ENCODE results near the gene CHST11.

Gene CHST11

DNA sequence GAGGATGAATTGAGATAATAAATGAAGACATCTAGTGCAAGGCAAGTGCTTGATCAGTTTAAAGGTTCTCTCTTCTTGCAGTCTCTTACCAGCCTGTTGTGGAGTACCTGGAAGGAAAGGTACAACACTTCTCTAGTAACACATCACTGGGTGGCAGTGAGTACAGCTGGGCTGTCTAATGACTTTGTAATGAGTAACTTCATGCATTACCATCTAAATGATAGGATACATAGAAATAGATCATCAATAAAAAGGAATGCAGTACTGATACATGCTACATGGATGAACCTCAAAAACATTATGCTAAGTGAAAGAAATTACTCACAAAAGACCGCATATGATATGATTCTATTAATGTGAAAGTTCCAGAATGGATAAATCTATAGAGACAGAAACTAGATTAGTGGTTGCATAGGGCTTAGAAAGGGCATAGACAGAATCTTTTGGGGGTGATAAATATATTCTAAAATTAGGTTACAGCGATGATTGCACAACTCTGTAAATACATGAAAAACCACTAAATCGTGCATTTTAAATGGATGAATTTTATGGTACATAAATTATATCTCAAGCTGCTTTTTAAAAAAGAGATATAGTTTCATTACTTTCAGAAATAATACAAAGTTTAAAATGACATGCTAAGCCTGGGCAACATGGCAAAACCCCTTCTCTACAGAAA lies 224.4 kb downstream of the CHST11 start:
- no peak for DNase-seq

DNA sequence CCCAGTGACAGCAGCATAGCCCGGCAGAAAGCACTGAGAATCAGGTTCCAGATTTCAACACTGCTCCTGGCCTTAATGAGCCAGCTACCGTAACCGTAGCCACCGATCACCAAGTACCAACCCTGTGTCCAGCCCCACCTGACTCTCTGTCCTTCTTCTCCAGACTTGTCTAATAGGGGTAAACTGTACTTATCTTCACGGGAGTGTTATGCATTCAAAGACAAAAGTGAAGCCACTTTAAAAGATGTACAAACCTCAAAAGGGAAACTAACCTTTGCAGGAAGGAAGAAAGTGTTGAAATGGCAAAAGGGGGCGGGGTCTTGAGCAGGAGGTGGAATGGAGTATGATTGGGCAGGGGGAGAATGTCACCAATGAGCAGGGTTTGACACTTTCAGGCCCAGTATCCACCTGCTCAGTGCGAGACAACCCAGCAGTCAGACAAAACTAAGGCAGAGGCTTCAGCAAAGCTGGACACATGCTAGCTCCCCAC lies 226.1 kb downstream of the CHST11 start:
- DNase-seq: no peak

DNA sequence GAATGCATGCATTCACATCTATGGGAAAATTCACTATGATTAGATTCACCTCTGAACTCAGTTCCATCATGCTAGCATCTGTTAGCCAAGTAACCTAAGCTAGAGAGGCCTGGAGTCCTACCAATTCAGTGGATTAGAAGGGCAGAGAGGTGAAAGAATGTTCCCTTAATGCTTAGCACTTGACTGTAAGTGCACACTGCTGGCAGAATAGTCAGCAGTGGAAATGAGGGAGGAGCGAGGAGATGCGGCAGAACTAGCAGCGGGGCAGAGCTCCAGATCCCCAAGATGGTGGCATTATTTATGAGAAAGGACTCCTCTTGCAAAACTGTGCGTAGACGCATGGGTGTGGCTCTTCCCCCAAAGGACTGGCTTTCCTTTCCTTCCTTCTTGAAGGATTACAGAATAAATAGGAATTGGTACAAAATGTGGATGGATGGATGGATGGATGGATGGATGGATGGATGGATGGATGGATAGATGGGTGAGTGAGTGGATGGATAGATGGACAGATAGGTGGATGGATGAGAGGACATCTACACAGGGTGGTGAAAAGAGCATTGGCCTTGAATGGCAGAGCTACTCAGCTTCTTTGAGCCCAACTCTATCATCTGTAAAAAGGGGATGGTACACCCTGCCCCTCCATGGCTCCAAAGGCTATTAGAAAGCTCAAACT lies 227.2 kb downstream of the CHST11 start:
- DNase-seq: no peak

DNA sequence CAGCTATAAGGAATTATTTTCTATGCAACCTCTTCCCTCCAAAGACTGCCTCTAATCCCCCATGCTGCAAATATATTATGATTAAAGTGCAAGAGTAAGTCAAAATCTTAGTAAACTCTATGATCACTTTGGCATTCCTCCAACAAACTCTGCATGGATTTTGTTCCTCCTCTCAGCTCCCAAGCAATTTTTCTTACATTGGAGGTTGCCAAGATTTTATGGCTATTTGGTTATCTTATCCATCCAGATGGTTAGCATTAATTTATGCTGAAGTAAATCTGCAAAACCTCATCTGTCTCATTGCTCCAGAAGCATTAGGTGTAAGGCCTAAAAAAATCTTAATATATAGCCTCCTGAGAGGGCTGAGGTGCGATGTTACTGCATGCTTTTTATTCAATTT lies 228.1 kb downstream of the CHST11 start:
- peak; percentile 12 for DNase-seq

- DNase-seq: no peak
Observed at GRCh38 chr12:104685366-104685765, 228.6 kb downstream of the CHST11 start.

GRCh38 chr12:104686196-104686595 lies 229.4 kb downstream of the CHST11 start:
- DNase-seq: no peak

DNA sequence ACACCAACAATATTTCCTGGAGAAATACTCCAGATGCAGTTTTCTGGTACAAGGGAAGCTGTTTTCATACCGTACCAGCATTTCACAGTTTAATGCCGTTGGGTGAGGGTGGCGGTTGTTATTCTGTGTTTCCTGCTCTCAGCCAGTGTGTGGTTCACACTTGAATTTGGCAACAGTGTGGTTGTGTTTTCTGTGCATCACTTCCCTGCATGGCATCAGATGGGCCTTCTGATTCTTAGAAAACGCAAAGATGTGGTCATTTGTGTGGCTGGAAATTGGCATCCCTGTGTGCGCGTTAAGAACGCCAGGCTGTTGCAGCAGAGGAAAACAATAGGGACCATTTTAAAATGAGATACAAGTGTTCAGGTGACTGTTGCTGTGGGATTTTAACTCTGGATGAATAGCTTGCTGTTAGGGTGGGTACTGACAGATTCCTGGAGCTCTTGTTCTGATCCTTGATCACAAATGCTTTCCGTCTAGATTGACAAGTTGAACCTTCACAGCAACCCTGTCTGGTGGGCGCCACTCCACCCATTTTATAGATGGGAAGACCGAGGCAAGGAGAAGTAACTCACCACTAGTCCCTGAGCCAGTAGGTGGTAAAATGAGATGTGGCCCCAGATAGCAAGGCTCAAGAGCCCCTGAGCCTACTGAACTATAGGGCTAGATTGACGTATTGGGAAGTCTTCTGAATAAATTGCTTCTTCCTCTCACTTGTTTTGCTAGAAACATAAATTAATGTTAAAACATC lies 231.2 kb downstream of the CHST11 start:
- no peak for DNase-seq

DNA sequence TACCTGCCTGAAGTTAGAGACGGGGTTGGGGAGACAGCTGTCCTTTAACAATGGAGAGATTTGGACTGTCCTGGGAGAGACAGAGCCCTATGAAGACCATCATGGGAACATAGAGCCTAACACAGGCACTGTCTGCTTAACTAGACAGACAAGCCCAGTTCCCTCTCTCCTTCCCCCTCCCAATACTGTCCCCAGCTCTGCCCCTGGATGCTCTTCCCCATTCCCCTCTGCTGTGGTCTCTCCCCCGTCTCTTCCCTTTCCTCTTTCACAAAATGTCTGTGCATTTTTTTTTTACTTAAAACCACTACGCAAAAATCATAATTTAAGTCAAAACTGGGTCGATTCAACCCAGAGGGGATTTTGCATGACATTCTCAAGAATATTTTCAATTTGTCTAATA lies 232.9 kb downstream of the CHST11 start:
- no peak for DNase-seq

GRCh38 chr12:104691721-104692556 lies 235.2 kb downstream of the CHST11 start:
- DNase-seq: no peak

- no peak for DNase-seq
Observed at GRCh38 chr12:104692557-104693218, 235.9 kb downstream of the CHST11 start.

DNA sequence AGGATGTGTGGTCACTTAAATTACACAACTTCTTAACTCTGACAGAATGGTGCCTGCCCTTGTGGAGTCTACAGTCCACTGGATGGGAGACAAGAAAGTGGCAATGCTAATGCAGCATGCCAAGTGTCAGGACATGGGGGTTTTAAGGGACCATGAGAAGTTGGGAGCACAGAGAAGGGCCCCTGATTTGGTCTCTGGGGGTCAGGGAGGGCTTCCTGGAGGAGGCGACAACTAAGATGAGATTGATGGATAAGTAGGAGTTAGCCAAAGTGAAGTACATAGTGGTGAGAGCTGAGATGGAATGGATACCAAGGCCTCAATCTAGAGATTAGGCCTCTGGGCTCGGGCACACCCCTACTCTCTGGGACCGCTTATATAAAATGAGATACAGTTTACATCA lies 236.7 kb downstream of the CHST11 start:
- no peak for DNase-seq

DNA sequence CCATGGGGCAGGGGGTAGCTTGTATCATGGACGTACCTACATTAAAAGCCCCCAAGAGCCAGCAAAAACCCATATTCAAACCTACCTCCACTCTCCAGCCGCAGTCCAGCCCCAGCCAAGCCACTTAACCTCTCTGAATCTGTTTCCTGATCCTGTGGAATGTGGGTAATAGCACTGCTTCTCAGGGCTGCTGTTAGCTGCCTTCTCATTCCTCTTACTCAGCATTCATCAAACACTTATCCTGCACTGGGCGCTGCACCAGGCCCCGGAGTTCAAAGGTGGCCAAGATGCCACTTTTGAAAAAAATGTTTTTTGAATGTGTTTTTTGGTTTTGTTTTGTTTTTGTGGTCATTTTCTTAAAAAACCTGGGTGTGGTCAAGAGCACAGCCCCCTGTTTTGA lies 237.4 kb downstream of the CHST11 start:
- no peak for DNase-seq

- no peak for DNase-seq
Observed at GRCh38 chr12:104694711-104695110, 238.0 kb downstream of the CHST11 start.

DNA sequence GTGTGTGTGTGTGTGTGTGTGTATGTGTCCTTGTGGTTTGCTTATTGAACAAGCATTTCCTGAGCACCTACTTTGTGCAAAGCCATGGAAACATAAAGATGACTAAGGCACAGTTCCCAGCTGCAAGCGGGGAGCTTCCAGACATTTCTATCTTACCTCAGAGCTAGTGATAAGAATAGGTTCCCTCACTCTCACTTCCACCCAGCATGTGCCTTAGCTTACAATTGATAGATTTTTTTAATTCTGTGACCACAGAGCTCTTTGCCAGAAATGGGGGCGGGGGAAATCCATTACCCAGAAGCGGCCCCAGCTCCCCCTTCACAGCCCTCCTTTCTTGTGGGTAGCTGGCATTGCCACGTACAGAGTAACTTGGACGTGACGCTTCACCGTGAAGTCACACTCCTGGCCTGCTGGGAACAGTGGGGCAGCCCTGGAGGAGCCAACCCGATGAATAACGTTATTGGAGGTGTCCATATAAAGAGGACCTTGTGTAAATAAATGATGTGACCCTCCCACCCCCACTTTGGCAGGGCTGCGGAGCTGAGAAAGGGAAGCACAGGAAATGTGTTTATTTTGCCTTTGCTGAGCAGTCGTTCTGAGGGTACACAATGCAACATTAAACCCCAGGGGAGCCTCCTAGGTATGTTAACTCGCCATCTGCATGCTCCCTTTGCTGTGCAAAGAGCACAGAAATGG lies 238.9 kb downstream of the CHST11 start:
- DNase-seq: peak; percentile 80

DNA sequence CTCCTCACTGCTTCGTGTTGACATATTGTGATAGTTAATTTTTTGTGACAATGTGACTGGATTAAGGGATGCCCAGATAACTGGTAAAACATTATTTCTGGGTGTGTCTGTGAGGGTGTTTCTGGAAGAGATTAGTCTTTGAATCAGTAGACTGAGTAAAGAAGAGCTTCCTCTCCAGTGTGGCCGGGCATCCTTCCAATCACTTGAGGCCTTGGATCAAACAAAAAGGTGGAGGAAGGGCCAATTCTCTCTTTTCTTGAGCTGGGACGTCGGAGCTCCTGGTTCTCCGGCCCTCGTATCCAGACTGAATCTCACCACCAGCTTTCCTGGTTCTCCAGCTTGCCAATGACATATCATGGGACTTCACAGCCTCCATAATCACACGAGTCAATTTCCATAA lies 240.4 kb downstream of the CHST11 start:
- DNase-seq: no peak

DNA sequence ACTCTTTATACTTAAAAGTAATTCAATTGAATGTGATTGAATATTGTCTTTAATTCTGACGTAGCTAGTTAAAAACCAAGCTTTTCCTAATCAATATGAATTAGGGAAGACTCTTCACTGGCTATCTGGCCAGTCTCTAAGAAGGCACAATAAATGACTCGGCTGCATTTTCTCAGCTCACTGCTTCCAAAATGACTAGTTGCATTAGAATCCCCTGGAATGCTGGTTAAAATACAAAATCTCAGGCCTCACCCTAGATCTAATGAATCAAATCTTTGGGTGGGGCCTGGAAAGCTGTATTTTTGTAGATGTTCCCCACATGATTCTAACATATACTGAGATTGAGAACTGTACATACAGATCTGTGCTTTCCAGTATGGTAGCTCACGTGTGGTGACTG lies 242.1 kb downstream of the CHST11 start:
- DNase-seq: no peak

DNA sequence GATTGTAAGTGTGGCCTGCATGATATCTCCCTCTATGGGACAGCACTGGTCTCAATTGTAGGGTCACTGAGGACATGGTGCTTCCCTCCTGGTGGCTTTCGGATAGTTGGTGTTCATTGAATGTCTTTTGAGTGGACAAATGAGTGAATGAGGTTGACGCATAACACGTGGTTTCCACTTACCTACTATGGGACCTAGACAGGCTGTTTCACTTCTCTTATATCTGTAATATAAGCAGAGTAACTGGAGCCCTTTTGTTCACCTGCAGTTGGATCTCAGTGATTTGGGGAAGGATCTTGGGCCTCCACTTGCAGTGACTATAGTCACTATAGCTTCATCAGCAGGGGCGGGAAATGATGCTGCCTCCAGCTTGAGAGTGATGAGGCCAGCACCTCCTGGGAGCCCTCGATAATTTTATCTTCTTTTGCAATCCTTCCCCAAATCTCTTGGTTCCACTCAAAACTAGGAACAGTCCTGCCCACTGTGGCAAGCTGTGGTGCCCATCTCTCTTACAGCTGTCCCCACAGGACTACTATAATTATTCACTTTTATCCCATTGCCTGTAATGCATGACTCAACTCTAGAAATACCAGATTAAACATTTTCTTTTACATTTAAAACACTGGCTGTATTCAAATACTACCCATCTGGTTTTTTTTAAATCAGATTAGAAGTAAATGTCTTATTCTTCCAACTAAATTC lies 242.9 kb downstream of the CHST11 start:
- no peak for DNase-seq

DNA sequence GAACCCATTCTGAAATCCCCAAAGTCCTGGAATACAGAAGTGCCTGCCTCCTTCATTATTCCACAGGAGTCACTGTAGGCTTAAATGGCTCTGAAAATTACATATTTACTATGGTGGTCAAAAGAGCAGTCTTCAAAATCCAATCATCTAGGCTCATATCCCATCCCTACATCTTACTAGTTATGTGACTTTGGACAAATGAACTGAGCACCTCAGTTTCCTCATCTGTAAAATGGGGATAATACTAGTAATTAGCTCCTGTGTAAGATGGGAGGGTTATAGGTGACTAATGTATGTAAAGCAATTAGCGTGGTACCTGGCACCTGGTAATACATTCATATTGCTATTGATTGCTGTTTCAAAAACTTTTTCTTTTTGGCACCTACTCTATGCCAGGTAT lies 243.6 kb downstream of the CHST11 start:
- DNase-seq: no peak

DNA sequence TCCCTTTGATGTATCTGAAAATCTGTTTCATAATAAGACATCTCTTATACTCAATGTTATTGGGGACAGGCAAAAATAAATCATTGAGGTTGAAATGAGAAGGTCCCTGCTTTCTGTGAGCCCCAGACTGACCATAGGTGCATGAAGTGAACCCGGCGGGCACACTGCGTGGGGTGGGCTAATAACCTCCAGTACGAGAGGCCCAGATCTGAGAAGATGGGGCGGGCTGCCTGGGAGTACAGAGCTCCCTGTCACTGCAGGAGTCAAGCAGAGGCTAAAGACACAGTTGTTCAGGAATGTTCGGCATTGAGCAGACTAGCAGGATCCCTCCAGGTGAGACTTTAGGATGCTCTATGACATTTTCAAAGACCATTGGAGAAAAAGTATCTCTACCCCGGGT lies 244.6 kb downstream of the CHST11 start:
- no peak for DNase-seq

DNA sequence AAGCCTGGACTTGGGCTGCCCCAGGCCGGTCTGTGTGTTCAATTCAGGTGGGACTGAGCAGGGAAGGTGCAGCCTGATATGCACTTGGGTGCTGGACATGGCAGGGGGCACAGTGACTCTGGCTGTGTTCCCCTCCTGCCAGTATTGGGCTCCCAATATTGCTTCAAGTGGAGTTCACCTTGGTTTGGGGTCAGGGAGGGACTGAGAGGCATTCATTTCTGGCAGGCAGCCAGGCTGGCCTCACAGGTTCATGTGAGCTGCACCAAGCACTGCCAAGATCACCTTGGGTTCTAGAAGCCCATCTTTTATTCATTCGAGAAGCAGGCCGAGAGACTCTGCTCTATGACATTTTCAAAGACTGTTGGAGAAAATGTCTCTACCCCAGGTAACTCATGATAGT lies 245.0 kb downstream of the CHST11 start:
- no peak for DNase-seq

- DNase-seq: no peak
Observed at GRCh38 chr12:104702565-104703139, 245.9 kb downstream of the CHST11 start.

All from NCI-H69 (cell line).